TTC549 (cell line): ENCODE measurements around the gene NRDC.

Experiments
- FAIRE-seq: peaks from 2 replicates; lab custom pipeline; 2012; peaks lifted over from hg19 to GRCh38; lab: Jason Lieb, UNC

Gene NRDC

DNA sequence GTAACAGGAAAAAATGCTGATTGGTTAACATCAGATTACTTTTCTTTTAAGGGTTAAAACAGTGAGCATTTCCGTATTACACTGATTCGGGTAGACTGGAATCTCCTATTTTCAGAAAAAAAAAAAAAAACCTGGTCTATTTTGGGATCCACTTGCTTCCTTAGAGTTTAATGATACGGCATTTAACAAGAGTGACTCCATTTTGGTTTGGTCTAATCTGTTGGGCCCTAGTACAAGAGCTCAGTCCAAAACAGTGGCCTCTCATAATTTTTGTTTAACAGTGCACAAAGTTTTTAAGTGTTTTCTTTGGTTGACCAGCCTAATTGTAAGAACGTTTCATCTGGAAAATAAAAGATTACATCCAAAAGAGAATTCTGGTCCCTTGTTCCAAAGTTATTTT, 120.2 kb downstream of the NRDC start:
- FAIRE-seq = no peak

DNA sequence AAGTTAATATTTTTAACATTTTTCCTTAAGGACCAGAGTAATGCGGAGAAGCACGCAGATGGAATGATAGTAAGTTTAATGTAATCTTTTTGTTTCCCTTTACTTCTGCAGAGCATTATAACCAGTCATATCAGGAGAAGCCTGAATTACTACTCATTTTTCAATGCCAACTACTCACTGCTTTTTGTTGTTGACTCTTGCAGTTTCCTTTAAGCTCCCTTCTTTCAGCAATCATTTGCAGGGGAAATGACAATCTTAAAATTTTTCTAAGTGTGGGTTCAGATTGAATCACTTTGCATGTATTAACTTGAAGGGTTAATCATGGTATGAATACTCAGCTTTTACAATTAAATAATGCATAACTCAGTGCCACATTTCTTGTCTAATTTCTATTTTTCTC, 122.2 kb downstream of the NRDC start:
- no peak for FAIRE-seq

DNA sequence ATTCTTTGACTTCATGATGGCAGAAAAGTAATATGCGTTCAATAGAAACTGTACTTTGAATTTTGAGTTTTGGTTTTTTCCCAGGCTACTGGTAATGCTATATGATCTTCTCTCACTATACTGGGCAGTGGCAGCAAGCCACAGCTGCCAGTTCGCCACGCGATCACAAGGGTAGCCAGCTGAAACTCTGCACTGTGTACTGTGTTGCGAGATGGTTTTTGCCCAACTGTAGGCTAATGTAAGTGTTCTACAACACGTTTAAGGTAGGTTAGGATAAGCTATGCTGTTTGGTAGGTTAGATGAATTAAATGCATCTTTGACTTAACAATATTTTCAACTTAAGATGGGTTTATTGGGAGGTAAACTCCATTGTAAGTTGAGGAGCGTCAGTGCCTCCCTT, 123.1 kb downstream of the NRDC start:
- no peak for FAIRE-seq

DNA sequence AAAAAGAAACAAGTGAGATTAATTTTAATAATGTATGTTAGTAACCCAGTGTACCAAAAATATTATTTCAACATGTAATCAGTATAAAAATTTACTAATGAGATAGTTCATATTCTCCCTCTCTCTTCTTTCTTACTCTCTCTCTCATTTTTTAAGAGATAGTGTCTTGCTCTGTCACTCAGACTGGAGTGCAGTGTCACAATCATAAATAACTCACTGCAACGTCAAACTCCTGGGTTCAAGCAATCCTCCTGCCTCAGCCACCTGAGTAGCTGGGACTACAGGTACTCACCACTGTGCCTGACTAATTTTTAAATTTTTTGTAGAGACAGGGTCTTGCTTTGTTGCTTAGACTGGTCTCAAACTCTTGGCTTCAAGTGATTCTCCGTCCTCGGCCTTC, 123.9 kb downstream of the NRDC start:
- FAIRE-seq = no peak

DNA sequence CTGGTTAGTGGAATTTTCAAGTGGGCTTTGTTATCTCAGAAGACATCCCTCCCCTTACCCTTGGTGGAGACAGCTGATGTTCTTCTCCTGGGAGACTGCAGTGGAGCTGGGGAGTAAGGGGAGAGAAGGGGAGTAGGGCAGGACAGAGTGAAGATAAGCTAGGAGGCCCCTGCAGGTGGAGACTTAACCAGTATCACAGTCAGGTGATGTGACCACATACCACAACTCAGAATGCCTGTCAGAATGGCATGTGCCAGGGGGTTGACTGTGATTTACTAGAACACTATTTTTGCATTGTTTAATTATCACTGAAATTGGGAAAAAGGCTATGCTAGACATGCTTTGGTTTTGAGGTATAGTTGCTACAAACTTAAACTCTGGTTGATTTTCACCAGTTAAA, 124.6 kb downstream of the NRDC start:
- FAIRE-seq = no peak

DNA sequence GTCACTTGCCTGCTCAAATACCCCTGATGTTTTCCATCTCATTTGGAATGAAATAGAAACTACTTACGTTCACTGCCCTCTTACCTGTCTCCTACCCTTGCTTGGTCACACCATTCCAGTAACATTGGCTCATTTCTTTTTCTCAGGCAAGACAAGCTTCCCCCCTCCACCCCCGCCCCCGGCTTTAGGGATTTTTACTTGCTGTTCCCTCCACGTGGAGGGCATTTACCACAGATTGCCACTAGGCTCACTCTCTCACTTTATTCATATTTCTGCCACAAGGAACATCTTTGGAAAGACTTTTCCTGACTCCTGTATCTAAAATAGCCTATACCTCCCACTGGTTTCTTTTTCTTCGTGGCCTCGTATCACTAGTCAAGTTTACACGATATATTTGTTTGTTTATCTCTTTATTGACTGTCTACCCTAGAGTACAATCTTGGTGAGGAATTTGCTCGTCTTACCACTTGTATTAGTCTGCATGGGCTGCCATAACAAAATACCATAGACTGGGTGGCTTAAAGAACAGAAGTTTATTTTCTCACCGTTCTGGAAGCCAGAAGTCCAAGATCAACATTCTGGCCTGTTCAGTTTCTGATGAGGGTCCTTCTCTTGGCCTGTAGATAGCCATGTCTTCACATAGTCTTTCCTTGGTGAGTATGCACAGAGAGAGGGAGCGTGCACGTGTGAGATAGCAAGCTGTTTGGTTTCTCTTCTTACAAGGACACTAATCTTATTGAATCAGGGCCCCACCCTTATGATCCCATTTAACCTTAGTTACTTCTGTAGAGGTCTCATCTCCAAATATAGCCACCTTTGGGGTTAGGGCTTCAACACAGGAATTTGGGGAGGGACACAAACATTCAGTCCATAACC, 126.2 kb downstream of the NRDC start:
- FAIRE-seq = no peak

DNA sequence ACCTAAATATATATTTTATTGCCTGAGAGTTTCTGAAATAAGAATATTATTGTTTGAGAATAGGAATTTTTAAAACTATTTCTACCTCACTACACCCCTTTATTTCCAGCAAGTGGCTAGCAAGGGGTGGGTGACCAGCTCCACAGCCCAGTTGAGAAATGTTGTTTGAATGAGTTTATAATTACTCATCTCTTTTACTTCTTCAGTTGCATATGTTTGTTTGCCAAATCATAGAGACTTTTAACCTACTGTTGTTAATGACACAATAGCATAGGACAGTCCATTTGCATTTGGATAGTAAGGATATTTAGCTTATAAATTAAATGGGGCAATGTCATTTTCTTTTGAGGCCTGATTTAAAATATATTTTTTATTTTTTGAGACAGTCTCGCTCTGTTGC, 127.8 kb downstream of the NRDC start:
- no peak for FAIRE-seq

DNA sequence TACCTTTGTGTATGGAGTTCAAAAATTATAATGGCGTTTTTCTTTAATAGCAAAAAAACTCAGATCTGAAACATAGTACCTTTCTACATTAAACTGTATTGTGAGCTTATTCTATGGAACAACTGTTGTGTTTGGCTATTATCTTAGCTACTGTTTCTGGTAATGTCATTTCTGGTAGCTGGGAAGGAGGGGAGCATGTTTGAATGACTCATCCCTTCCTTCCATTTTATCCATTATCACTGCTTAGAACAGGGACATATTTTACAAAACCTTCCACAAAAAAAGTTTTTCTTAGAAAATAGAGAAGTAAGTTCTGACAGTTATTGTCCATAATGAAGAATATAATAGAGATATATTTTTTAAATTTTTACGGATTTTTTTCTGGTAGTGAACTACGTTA, 128.3 kb downstream of the NRDC start:
- no peak for FAIRE-seq

DNA sequence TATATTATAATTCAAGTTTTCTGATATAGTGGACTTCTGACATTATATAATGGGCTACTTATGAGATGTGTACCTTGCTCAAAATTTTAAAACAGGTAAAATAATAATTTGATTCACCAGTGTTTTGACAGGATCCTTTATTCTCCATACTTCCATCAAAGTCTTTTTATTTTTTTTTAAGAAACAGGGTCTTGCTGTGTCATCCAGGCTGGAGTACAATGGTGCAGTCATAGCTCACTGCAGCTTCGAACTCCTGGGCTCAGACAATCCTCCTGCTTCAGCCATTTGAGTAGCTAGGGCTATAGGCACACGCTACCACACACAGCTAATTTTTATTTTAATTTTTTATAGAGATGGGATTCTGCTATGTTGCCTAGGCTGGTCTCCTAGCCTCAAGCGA, 129.4 kb downstream of the NRDC start:
- no peak for FAIRE-seq

DNA sequence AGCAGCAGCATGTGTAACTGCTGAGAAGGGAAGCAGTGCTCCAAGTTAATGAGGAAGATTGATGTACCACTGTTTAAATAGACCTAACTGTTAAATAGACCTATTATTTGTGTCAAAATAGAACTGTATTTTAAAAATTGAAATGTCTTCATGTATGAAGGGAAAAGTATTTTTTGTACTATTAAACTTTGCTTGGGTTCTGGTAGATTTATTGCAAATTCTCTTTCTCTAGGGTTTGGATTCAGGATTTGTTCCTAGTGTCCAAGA, 133.3 kb downstream of the NRDC start:
- no peak for FAIRE-seq

DNA sequence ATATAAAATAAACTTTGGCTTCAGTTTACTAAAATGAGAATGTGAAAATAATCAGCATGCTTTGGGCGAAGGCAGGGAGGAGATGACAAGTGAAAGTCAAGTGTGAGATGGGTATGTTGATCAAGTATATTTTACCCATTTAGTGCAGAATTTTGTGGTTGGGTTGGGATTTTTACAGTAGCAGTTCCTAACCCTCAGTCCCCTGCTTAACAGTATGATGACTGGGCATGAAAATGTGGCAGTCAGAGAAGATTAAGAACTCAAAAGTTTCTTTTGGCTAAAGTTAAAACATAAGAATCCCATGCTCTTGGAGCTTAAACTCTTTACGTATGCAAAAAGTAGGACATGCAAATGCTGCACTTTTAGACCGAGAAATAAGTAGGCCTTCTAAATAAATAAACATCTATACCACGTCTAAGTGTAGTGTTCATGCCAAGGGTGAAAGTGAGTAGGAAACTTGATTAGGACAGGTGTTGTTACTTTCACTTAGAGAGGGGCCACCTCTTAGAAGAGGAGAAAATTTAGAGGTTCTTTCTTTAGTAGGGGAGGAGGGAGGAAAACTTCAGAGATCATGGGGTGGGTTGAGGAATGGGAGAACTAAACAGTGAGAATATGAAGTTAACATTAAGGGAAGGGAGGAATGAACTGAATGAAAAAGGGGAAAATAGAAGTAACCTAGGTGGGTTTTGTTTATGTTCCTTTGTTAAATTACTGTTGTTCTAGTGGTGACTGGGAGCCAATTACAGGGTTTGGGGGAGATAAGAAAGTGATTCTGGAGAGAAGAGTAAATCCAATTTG, 133.8 kb downstream of the NRDC start:
- FAIRE-seq = no peak

DNA sequence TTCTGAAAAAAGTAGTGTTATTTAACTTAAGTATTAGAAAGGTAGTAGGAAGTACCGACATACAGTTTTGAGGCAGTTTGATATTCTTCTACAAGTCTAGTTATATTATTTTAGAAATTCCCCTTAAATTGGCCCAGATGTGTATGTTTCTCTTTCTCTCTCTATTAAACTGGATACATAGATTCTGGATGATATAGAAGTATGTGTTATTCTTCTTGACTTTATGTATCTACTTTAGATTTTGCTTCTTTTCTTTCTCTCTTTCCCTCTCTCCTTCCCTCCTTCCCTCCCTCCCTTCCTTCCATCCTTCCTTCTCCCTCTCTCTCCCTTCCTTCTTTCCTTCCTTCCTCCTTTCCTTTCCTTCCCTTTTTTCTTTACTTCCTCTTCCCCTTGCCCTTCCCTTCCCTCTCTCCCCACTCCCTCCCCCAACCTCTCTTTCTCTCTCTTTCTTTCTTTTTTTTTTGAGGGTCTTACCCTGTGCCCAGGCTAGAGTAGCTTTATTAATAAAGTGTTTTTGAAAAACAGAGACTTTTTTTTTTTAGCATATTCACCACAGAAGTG, 137.3 kb downstream of the NRDC start:
- no peak for FAIRE-seq

DNA sequence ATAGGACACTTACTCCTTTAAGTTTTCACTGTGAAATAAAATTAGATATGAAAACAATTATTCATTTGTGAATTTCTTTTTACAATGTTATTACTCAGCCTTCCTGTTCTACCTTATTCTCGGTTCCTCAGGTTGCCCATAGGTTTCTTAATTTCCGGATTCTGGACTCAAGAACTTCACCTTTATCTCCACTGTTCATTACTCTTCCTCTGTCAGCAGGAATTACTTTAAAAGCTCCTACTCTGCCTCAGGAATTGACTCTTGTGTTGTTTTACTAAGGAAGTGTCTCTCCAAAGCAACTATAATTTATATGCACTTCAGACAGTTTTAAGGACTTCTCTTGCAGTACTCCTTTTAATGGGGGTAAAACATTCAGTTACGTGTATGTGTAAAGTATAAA, 137.9 kb downstream of the NRDC start:
- no peak for FAIRE-seq
